ENCODE data around the gene SEMA3D. TPM values are rescaled to one million over a fixed set of nuclear protein-coding genes. Genes with fewer than 3 reads are reported as not detected.
A peak's percentile ranks its signal among the peaks of the same experiment; 100 is the strongest.

SEMA3D gene
- total RNA-seq, 1 donor from 2014 or later = 9.1 TPM

DNA sequence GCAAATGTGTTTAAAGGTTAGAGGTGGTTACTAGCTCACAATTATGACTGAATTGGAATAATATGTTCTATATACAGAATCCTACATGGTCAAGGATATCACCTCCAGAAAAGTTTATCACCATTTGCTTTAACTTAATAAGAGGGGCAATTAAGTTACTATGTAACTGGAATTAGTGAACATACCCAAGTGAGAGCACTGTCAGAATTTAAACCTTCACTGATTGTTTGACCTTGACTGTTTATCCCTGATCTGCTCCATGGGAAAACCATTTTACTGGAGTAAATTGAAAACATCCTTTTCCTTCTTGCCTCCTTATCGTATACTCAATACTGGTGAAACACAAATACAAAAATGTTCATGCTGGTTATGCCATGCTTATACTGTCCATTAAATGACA lies 107.4 kb downstream of the SEMA3D start:
- no peaks in the 10 kb centered on the region for H3K27me3 Mint-ChIP-seq (ENCODE audit: low read depth, unreplicated experiment)
- H3K9me3 Mint-ChIP-seq (ENCODE audit: unreplicated experiment) = no peaks in the 10 kb centered on the region
- no peak overlapping the region for H3K27ac Mint-ChIP-seq (ENCODE audit: unreplicated experiment)
- Histone ChIP-seq H4K20me1 (ENCODE audit: insufficient read depth, low read length) (no peaks in the 10 kb centered on the region), H3K79me2 (ENCODE audit: insufficient read depth, low read length) (no peaks in the 10 kb centered on the region), H3K9ac (ENCODE audit: low read length) (no peak overlapping the region), H2AFZ (ENCODE audit: low read depth, low read length) (no peak overlapping the region), H3K4me2 (ENCODE audit: low read length) (no peak overlapping the region), H3K27me3 (ENCODE audit: insufficient read depth, low read length) (no peaks in the 10 kb centered on the region), H3K27ac (ENCODE audit: low read depth, low read length) (no peak overlapping the region), H3K4me1 (ENCODE audit: insufficient read depth, low read length) (no peaks in the 10 kb centered on the region), H3K4me3 (ENCODE audit: insufficient read depth, low read depth, low read length) (no peak overlapping the region), H3K36me3 (ENCODE audit: insufficient read depth, low read length) (no peaks in the 10 kb centered on the region), H3K9me3 (ENCODE audit: insufficient read depth, low read depth, low read length) (no peaks in the 10 kb centered on the region)
- no peaks in the 10 kb centered on the region for H3K36me3 Mint-ChIP-seq (ENCODE audit: low read depth, unreplicated experiment)
- no peak overlapping the region for H3K4me3 Mint-ChIP-seq (ENCODE audit: unreplicated experiment)
- TF ChIP-seq, protein P1, sequence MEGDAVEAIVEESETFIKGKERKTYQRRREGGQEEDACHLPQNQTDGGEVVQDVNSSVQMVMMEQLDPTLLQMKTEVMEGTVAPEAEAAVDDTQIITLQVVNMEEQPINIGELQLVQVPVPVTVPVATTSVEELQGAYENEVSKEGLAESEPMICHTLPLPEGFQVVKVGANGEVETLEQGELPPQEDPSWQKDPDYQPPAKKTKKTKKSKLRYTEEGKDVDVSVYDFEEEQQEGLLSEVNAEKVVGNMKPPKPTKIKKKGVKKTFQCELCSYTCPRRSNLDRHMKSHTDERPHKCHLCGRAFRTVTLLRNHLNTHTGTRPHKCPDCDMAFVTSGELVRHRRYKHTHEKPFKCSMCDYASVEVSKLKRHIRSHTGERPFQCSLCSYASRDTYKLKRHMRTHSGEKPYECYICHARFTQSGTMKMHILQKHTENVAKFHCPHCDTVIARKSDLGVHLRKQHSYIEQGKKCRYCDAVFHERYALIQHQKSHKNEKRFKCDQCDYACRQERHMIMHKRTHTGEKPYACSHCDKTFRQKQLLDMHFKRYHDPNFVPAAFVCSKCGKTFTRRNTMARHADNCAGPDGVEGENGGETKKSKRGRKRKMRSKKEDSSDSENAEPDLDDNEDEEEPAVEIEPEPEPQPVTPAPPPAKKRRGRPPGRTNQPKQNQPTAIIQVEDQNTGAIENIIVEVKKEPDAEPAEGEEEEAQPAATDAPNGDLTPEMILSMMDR (IDR thresholded peaks at IDR 0.05; ENCODE audit: insufficient read depth, low read depth, low read length) = no peak
- TF ChIP-seq EZH2 (IDR thresholded peaks at IDR 0.05; ENCODE audit: insufficient read depth, low read length) = no peak
- H3K4me1 Mint-ChIP-seq (ENCODE audit: low read depth, unreplicated experiment) = peaks cover 22% of the 10 kb centered on the region
- DNase-seq (ENCODE audit: low read depth) = no peak
- no peak for FAIRE-seq

- no peak for DNase-seq (ENCODE audit: low read depth)
- peak overlapping the region; percentile 49 for H3K27ac Mint-ChIP-seq (ENCODE audit: unreplicated experiment)
Measured at GRCh38 chr7:85078181-85078580, 108.7 kb downstream of the SEMA3D start.

DNA sequence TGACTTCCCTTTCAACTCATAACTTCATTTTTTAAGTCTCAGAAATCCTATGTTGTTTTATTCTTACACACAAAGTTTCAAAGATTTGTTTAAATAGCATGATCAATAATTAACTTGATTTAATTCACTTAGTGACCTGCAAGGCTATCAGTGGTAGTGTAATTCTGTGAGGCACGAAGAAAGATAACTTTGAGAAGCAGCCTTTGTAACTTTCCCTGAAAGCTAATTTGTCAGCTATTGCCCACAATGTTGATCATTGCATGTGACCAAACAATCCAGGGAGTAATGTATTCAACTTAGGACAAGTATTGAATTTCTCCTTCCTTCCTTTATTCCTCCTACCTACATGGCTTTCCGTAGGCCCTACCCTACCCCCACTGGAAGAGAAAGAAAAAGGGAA lies 111.0 kb downstream of the SEMA3D start:
- Histone ChIP-seq H4K20me1 (ENCODE audit: insufficient read depth, low read length) (no peaks in the 10 kb centered on the region), H3K27ac (ENCODE audit: low read depth, low read length) (no peak overlapping the region), H3K4me1 (ENCODE audit: insufficient read depth, low read length) (no peaks in the 10 kb centered on the region), H3K9me3 (ENCODE audit: insufficient read depth, low read depth, low read length) (no peaks in the 10 kb centered on the region), H3K36me3 (ENCODE audit: insufficient read depth, low read length) (no peaks in the 10 kb centered on the region), H3K79me2 (ENCODE audit: insufficient read depth, low read length) (no peaks in the 10 kb centered on the region), H3K27me3 (ENCODE audit: insufficient read depth, low read length) (no peaks in the 10 kb centered on the region), H3K4me2 (ENCODE audit: low read length) (no peak overlapping the region), H3K4me3 (ENCODE audit: insufficient read depth, low read depth, low read length) (no peak overlapping the region), H2AFZ (ENCODE audit: low read depth, low read length) (no peak overlapping the region), H3K9ac (ENCODE audit: low read length) (no peak overlapping the region)
- TF ChIP-seq, protein P1 (IDR thresholded peaks at IDR 0.05; ENCODE audit: insufficient read depth, low read depth, low read length) = no peak
- no peak for TF ChIP-seq EZH2 (IDR thresholded peaks at IDR 0.05; ENCODE audit: insufficient read depth, low read length)
- Mint-ChIP-seq H3K27me3 (ENCODE audit: low read depth, unreplicated experiment) (no peaks in the 10 kb centered on the region), H3K4me3 (ENCODE audit: unreplicated experiment) (no peak overlapping the region), H3K4me1 (ENCODE audit: low read depth, unreplicated experiment) (peaks cover 26% of the 10 kb centered on the region), H3K36me3 (ENCODE audit: low read depth, unreplicated experiment) (no peaks in the 10 kb centered on the region), H3K27ac (ENCODE audit: unreplicated experiment) (no peak overlapping the region), H3K9me3 (ENCODE audit: unreplicated experiment) (no peaks in the 10 kb centered on the region)
- DNase-seq (ENCODE audit: low read depth) = no peak
- no peak for FAIRE-seq

More at GRCh38 chr7:85078181-85078580, 108.7 kb downstream of the SEMA3D start:
- no peak overlapping the region for H3K9ac ChIP-seq (ENCODE audit: low read length)
- no peak overlapping the region for H3K27ac ChIP-seq (ENCODE audit: low read depth, low read length)
- H3K4me2 ChIP-seq (ENCODE audit: low read length) = no peak overlapping the region
- Mint-ChIP-seq H3K4me1 (ENCODE audit: low read depth, unreplicated experiment) (peaks cover 22% of the 10 kb centered on the region), H3K4me3 (ENCODE audit: unreplicated experiment) (no peak overlapping the region), H3K9me3 (ENCODE audit: unreplicated experiment) (no peaks in the 10 kb centered on the region), H3K36me3 (ENCODE audit: low read depth, unreplicated experiment) (no peaks in the 10 kb centered on the region), H3K27me3 (ENCODE audit: low read depth, unreplicated experiment) (no peaks in the 10 kb centered on the region)
- no peaks in the 10 kb centered on the region for H3K9me3 ChIP-seq (ENCODE audit: insufficient read depth, low read depth, low read length)
- H3K4me3 ChIP-seq (ENCODE audit: insufficient read depth, low read depth, low read length) = no peak overlapping the region
- H3K4me1 ChIP-seq (ENCODE audit: insufficient read depth, low read length) = no peaks in the 10 kb centered on the region
- H3K27me3 ChIP-seq (ENCODE audit: insufficient read depth, low read length) = no peaks in the 10 kb centered on the region
- TF ChIP-seq, protein P1 (IDR thresholded peaks at IDR 0.05; ENCODE audit: insufficient read depth, low read depth, low read length) = no peak
- no peak for TF ChIP-seq EZH2 (IDR thresholded peaks at IDR 0.05; ENCODE audit: insufficient read depth, low read length)
- H3K79me2 ChIP-seq (ENCODE audit: insufficient read depth, low read length) = no peaks in the 10 kb centered on the region
- no peaks in the 10 kb centered on the region for H3K36me3 ChIP-seq (ENCODE audit: insufficient read depth, low read length)
- FAIRE-seq = no peak
- no peaks in the 10 kb centered on the region for H4K20me1 ChIP-seq (ENCODE audit: insufficient read depth, low read length)
- no peak overlapping the region for H2AFZ ChIP-seq (ENCODE audit: low read depth, low read length)
